HG03060 (cell line): Measurements from ENCODE around the gene PNPLA1.

ENCODE experiments used
- ATAC-seq: cut with Tn5 transposase; IDR thresholded peaks from one replicate; pipeline ENCODE4 v1.9.1; 2021; ENCODE audit warnings: low read depth, moderate number of reproducible peaks; ENCODE audit not compliant: unreplicated experiment

PNPLA1 gene

GRCh38 chr6:36283608-36284007 is 13.7 kb downstream of the PNPLA1 start:
- no peak for ATAC-seq

GRCh38 chr6:36284359-36284758 is 14.5 kb downstream of the PNPLA1 start:
- ATAC-seq: no peak

GRCh38 chr6:36285187-36285671 is 15.4 kb downstream of the PNPLA1 start:
- no peak for ATAC-seq

- no peak for ATAC-seq
These were observed 15.9 kb downstream of the PNPLA1 start for GRCh38 chr6:36285797-36286196.

- no peak for ATAC-seq
These were observed 17.0 kb downstream of the PNPLA1 start for GRCh38 chr6:36286858-36287257.

- no peak for ATAC-seq
These were observed 19.5 kb downstream of the PNPLA1 start for GRCh38 chr6:36289281-36289878.

GRCh38 chr6:36290668-36291620 is 21.1 kb downstream of the PNPLA1 start:
- ATAC-seq: no peak

- no peak for ATAC-seq
These were observed 22.3 kb downstream of the PNPLA1 start for GRCh38 chr6:36292170-36292569.

GRCh38 chr6:36296240-36296639 is 26.4 kb downstream of the PNPLA1 start:
- no peak for ATAC-seq

- no peak for ATAC-seq
These were observed 27.2 kb downstream of the PNPLA1 start for GRCh38 chr6:36297051-36297450.

GRCh38 chr6:36297511-36297910 is 27.7 kb downstream of the PNPLA1 start:
- no peak for ATAC-seq

GRCh38 chr6:36298027-36298426 is 28.2 kb downstream of the PNPLA1 start:
- ATAC-seq: no peak

GRCh38 chr6:36301085-36301658 is 31.3 kb downstream of the PNPLA1 start:
- ATAC-seq: no peak

GRCh38 chr6:36301781-36302180 is 31.9 kb downstream of the PNPLA1 start:
- ATAC-seq: no peak

- no peak for ATAC-seq
These were observed 32.5 kb downstream of the PNPLA1 start for GRCh38 chr6:36302227-36302976.

- no peak for ATAC-seq
These were observed 36.0 kb downstream of the PNPLA1 start for GRCh38 chr6:36305885-36306284.

- ATAC-seq: no peak
These were observed 36.5 kb downstream of the PNPLA1 start for GRCh38 chr6:36306375-36306774.

- no peak for ATAC-seq
These were observed 38.7 kb downstream of the PNPLA1 start for GRCh38 chr6:36308514-36308913.

GRCh38 chr6:36309203-36309602 is 39.3 kb downstream of the PNPLA1 start:
- no peak for ATAC-seq

GRCh38 chr6:36309900-36310299 is 40.0 kb downstream of the PNPLA1 start:
- no peak for ATAC-seq
